Mucosa of stomach (tissue), 1 donor: ENCODE results near the gene HSD17B12.

ENCODE experiments used
- H3K27me3 ChIP-seq: one replicate; pipeline ENCODE4 v1.7.0; 2013; ENCODE audit warnings: mild to moderate bottlenecking, low read length; ENCODE audit not compliant: control insufficient read depth, insufficient read depth
- H3K36me3 ChIP-seq: one replicate; pipeline ENCODE4 v1.7.0; 2013; ENCODE audit warnings: low read length; ENCODE audit not compliant: control insufficient read depth, insufficient read depth
- H3K4me1 ChIP-seq: one replicate; pipeline ENCODE4 v1.7.0; 2013; ENCODE audit warnings: mild to moderate bottlenecking, low read length; ENCODE audit not compliant: control insufficient read depth, insufficient read depth
- H3K4me3 ChIP-seq: one replicate; pipeline ENCODE4 v1.7.0; 2013; ENCODE audit warnings: low read length
- H3K9ac ChIP-seq: one replicate; pipeline ENCODE4 v1.7.0; 2013; ENCODE audit warnings: mild to moderate bottlenecking, low read length, moderate library complexity
- H3K9me3 ChIP-seq: one replicate; pipeline ENCODE4 v1.7.0; 2013; ENCODE audit warnings: mild to moderate bottlenecking, low read length, moderate library complexity; ENCODE audit not compliant: control insufficient read depth
- donor health status: Pancreatic carcinoma.

Gene HSD17B12

DNA sequence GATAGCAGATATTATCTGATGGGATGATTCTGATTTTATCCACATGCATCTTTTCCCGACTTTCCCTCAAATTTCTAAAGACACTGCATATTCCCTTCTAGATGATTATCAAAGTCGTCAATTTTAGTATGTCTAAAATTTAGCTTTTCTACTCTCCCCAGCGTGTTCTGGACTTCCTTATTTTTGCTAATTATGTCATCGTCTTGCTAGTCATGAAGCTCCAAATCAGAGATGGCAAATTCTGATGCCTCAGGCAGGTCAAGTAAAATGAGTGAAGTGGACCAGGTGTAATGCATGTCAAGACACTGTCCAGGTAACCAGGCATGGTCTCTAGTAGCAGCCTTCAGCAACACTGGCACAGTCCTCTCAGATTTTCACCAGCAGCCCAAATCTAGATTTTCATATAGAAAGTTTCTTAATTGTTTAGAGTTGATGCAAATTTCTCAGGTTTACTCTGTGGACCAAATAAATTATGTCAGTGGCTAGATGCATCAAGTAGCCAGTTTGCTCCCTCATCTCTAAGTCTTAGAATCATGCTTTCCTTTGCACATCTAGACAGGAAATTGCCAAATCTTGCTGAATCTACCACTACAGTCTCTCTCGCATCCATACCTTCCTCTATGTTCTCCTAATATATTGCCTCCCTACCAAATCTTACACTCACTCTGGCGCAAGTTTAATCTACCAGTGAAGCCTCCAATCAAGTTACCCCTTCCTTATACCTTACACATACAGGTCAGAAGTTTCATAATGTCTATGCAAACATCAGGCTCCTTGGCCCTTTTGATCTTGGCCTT lies 10.6 kb downstream of the HSD17B12 start:
- Histone ChIP-seq H3K4me3 (no peak overlapping the region), H3K4me1 (no peaks in the 10 kb centered on the region)

GRCh38 chr11:43691806-43692205 lies 11.3 kb downstream of the HSD17B12 start:
- Histone ChIP-seq H3K4me1 (no peaks in the 10 kb centered on the region), H3K9me3 (no peaks in the 10 kb centered on the region), H3K4me3 (no peak overlapping the region), H3K36me3 (no peaks in the 10 kb centered on the region), H3K27me3 (no peaks in the 10 kb centered on the region), H3K9ac (no peak overlapping the region)

More for the DNA sequence above, 10.6 kb downstream of the HSD17B12 start:
- Histone ChIP-seq H3K36me3 (no peaks in the 10 kb centered on the region), H3K9ac (no peak overlapping the region), H3K9me3 (no peaks in the 10 kb centered on the region), H3K27me3 (no peaks in the 10 kb centered on the region)

GRCh38 chr11:43693069-43693468 lies 12.5 kb downstream of the HSD17B12 start:
- Histone ChIP-seq H3K4me1 (no peaks in the 10 kb centered on the region), H3K9ac (no peak overlapping the region), H3K9me3 (no peaks in the 10 kb centered on the region), H3K36me3 (no peaks in the 10 kb centered on the region), H3K4me3 (no peak overlapping the region), H3K27me3 (no peaks in the 10 kb centered on the region)

GRCh38 chr11:43693731-43694130 lies 13.2 kb downstream of the HSD17B12 start:
- H3K27me3 ChIP-seq: no peaks in the 10 kb centered on the region
- no peaks in the 10 kb centered on the region for H3K4me1 ChIP-seq

GRCh38 chr11:43694477-43694876 lies 13.9 kb downstream of the HSD17B12 start:
- Histone ChIP-seq H3K36me3 (no peaks in the 10 kb centered on the region), H3K9ac (no peak overlapping the region), H3K27me3 (no peaks in the 10 kb centered on the region), H3K9me3 (no peaks in the 10 kb centered on the region), H3K4me1 (no peaks in the 10 kb centered on the region), H3K4me3 (no peak overlapping the region)

More at GRCh38 chr11:43693731-43694130, 13.2 kb downstream of the HSD17B12 start:
- no peak overlapping the region for H3K4me3 ChIP-seq
- H3K9ac ChIP-seq: no peak overlapping the region
- H3K36me3 ChIP-seq: no peaks in the 10 kb centered on the region
- H3K9me3 ChIP-seq: no peaks in the 10 kb centered on the region

GRCh38 chr11:43697679-43698078 lies 17.1 kb downstream of the HSD17B12 start:
- Histone ChIP-seq H3K9me3 (no peaks in the 10 kb centered on the region), H3K36me3 (no peaks in the 10 kb centered on the region), H3K4me1 (no peaks in the 10 kb centered on the region), H3K9ac (no peak overlapping the region), H3K27me3 (no peaks in the 10 kb centered on the region), H3K4me3 (no peak overlapping the region)

DNA sequence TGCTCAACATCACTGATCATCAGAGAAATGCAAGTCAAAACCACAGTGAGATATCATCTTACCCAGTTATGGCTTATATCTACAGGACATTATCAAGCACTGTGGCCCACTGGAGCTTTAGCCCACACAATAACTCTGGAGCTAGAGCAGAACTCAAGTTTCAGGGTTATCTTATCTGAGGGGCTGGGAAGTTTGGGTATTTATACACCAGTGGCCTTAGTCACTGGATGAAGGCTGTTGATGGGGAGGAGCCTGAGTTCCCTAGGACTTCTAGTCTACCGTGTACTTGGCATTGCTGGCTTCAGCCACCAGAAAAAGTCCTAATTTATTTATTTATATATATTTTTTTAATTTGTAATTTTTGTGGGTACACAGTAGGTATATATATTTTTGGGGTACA lies 19.3 kb downstream of the HSD17B12 start:
- no peaks in the 10 kb centered on the region for H3K9me3 ChIP-seq

DNA sequence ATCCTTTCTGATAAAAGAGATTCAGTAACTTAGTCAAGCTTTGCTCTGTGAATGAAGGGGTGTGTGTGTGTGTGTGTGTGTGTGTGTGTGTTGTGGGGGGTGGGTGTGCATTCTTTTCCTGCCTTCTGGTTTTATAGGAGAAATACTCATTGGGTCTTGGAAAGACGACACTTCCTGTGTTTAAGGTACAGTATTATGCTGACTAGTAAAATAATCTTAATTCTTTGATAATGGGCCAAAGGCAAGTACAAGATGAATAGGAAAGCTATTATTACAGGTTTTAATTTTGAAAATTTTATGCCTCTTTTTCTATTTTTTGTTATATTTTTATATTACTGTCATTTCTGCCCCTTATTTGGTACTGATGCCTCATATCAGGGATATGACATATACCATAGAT lies 26.1 kb downstream of the HSD17B12 start:
- no peaks in the 10 kb centered on the region for H3K27me3 ChIP-seq
- no peak overlapping the region for H3K9ac ChIP-seq
- no peaks in the 10 kb centered on the region for H3K9me3 ChIP-seq
- no peak overlapping the region for H3K4me3 ChIP-seq
- no peaks in the 10 kb centered on the region for H3K36me3 ChIP-seq
- no peaks in the 10 kb centered on the region for H3K4me1 ChIP-seq

More for the DNA sequence above, 19.3 kb downstream of the HSD17B12 start:
- no peak overlapping the region for H3K9ac ChIP-seq
- H3K4me3 ChIP-seq: no peak overlapping the region
- H3K4me1 ChIP-seq: no peaks in the 10 kb centered on the region
- no peaks in the 10 kb centered on the region for H3K27me3 ChIP-seq
- H3K36me3 ChIP-seq: no peaks in the 10 kb centered on the region

GRCh38 chr11:43708776-43709175 lies 28.2 kb downstream of the HSD17B12 start:
- Histone ChIP-seq H3K9me3 (no peaks in the 10 kb centered on the region), H3K4me3 (no peak overlapping the region), H3K9ac (no peak overlapping the region), H3K36me3 (no peaks in the 10 kb centered on the region), H3K27me3 (no peaks in the 10 kb centered on the region), H3K4me1 (no peaks in the 10 kb centered on the region)

DNA sequence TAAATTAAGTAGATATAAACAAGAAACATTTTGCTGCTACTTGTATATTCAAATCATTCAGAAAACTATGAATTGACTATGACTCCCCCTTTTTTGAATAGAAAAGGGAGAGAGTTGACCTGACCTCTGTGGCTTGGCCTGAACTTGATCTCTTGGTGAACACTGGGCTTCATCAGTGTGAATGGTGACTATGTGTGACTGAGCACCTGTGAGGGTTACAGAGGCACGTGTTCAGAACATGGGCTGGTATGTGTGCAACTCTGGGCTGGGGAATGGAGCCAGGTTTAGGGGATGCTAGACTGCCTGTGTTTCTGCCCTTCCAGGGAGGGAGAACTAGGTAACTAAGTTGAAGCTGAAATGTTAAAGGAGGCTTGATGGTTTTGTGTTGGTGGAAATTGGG lies 29.2 kb downstream of the HSD17B12 start:
- Histone ChIP-seq H3K27me3 (no peaks in the 10 kb centered on the region), H3K9ac (no peak overlapping the region), H3K9me3 (no peaks in the 10 kb centered on the region), H3K4me3 (no peak overlapping the region), H3K36me3 (no peaks in the 10 kb centered on the region), H3K4me1 (no peaks in the 10 kb centered on the region)

- H3K9me3 ChIP-seq: no peaks in the 10 kb centered on the region
These were observed 32.1 kb downstream of the HSD17B12 start for GRCh38 chr11:43712676-43713075.

GRCh38 chr11:43718373-43718772 lies 37.8 kb downstream of the HSD17B12 start:
- Histone ChIP-seq H3K4me3 (no peak overlapping the region), H3K4me1 (no peaks in the 10 kb centered on the region), H3K36me3 (no peaks in the 10 kb centered on the region), H3K27me3 (no peaks in the 10 kb centered on the region), H3K9ac (no peak overlapping the region), H3K9me3 (no peaks in the 10 kb centered on the region)

More at GRCh38 chr11:43712676-43713075, 32.1 kb downstream of the HSD17B12 start:
- Histone ChIP-seq H3K27me3 (no peaks in the 10 kb centered on the region), H3K36me3 (no peaks in the 10 kb centered on the region), H3K4me1 (no peaks in the 10 kb centered on the region), H3K9ac (no peak overlapping the region), H3K4me3 (no peak overlapping the region)
